Measurements from ENCODE around the gene PKD2L1.
"Not testable (repeated sequence)": the region's sequence is repeated elsewhere in the genome, so short reads cannot be mapped to it uniquely, and the experiment has no call there.

GRCh38 chr10:100292300-100292699 is 37.7 kb downstream of the PKD2L1 start:
- TF ChIP-seq EP300 (IDR thresholded peaks at IDR 0.05; ENCODE audit: borderline replicate concordance); TAF1 (IDR thresholded peaks at IDR 0.05; ENCODE audit: low read depth); NFIC (IDR thresholded peaks at IDR 0.05); TEAD4 (IDR thresholded peaks at IDR 0.05); RAD21 (IDR thresholded peaks at IDR 0.05; ENCODE audit: low read depth); CREB1 (IDR thresholded peaks at IDR 0.05; ENCODE audit: low read depth); ZBTB7A (IDR thresholded peaks at IDR 0.05; ENCODE audit: low read depth); MAX (IDR thresholded peaks at IDR 0.05); REST (IDR thresholded peaks at IDR 0.05; ENCODE audit: low read depth): not testable (repeated sequence)

All from Ishikawa (cell line).